ENCODE data around the gene C17orf107.

The C17orf107 gene

GRCh38 chr17:4872786-4873185, 26.6 kb upstream of the C17orf107 start:
- no peak for DNase-seq (ENCODE audit: low spot score)

GRCh38 chr17:4877089-4877488, 22.2 kb upstream of the C17orf107 start:
- DNase-seq (ENCODE audit: low spot score), result no peak

DNA sequence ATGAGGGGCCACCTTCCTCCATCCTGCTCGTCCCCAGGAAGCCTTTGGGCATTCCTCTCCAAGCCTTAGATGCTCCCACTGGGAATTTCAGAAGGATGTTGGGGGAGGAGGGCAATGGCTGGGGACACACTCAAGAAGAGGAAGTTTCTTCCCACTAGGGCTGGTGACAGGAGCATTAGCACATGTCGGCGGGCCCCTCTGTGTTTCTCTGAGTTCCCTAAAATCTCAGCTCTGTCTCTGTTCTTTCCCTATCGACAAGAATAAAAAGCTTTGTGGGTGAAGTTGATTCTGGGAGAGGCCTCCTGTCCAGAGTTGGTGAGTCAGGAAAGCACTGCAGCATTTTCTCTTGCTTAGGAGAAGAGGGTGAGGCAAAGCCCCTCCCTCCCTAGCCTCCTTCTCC, 19.7 kb upstream of the C17orf107 start:
- no peak for DNase-seq (ENCODE audit: low spot score)

- no peak for DNase-seq (ENCODE audit: low spot score)
Observed at GRCh38 chr17:4880857-4881256, 18.5 kb upstream of the C17orf107 start.

- peak; percentile 67 for DNase-seq (ENCODE audit: low spot score)
Observed at GRCh38 chr17:4881761-4882555, 17.4 kb upstream of the C17orf107 start.

GRCh38 chr17:4884489-4884888, 14.8 kb upstream of the C17orf107 start:
- no peak for DNase-seq (ENCODE audit: low spot score)

DNA sequence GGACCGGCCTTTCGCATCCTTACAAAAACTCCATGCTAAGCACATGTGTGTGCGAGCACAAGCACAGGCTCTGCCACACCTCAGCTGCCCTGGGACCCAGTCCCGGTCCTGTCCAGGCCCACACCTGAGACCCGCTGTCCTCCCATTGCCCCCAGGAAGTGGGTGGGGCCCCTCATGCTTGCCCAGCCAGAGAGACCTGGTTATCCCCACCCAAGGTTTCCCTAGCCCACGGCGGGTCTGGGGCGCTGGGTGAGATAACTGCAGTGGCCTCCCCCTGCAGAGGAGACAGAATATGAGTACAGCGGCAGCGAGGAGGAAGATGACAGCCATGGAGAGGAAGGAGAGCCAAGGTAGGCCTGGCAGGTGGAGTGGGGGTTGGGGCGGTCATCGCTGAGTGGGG, 12.5 kb upstream of the C17orf107 start:
- DNase-seq (ENCODE audit: low spot score), result no peak

GRCh38 chr17:4887581-4887980, 11.8 kb upstream of the C17orf107 start:
- DNase-seq (ENCODE audit: low spot score), result no peak

GRCh38 chr17:4891411-4892410, 7.6 kb upstream of the C17orf107 start:
- DNase-seq (ENCODE audit: low spot score), result no peak

DNA sequence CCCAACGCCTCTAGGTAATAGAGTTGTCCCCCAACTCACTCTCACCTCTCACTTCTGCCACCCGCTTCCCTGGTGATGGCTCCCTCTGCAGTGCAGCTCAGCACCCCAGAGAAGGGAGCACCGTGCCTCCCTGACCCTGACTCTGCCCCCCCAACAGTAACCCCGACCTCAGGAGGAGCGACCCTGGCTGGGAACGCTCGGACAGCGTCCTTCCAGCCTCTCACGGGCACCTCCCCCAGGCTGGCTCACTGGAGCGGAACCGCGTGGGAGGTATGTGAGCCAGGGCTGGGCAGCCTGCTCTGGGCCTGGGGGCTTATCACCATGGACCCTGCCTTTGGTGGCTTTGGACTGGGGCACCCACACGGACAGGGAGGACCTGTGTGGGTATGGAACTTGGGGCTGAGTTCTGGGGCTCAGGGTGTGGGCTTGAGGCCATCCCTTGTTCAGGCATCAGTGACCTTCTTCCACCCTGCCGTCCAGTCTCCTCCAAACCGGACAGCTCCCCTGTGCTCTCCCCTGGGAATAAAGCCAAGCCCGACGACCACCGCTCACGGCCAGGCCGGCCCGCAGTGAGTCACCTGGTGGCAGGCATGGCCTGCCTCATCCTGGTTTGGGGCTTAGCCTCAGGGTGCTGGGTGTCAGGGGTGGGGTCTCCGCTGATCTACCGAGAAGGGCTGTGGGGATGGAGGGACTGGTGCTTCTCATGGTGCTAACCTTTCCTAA, 6.7 kb upstream of the C17orf107 start:
- DNase-seq (ENCODE audit: low spot score), result no peak

GRCh38 chr17:4893272-4893671, 6.1 kb upstream of the C17orf107 start:
- no peak for DNase-seq (ENCODE audit: low spot score)

GRCh38 chr17:4893721-4894560, 5.4 kb upstream of the C17orf107 start:
- no peak for DNase-seq (ENCODE audit: low spot score)

GRCh38 chr17:4895121-4895520, 4.2 kb upstream of the C17orf107 start:
- DNase-seq (ENCODE audit: low spot score), result no peak

DNA sequence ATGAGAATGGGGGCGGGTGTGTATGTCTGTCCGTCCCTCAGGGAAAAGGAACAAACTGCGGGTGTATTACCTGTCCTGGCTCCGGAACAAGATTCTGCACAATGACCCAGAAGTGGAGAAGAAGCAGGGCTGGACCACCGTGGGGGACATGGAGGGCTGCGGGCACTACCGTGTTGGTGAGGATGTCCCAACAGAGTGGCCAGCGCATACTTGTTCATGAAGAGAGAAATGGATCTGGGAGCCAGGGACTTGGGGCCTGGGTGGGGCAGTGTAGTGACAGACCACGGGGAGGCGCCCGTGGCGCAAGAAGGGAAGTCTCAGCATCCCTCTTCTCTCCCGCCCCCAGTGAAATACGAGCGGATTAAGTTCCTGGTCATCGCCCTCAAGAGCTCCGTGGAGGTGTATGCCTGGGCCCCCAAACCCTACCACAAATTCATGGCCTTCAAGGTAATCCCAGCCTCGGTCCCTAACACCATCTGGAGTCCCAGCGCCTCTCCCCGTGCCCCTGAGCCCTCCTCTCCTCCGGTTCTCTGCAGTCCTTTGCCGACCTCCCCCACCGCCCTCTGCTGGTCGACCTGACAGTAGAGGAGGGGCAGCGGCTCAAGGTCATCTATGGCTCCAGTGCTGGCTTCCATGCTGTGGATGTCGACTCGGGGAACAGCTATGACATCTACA, 3.5 kb upstream of the C17orf107 start:
- no peak for DNase-seq (ENCODE audit: low spot score)

DNA sequence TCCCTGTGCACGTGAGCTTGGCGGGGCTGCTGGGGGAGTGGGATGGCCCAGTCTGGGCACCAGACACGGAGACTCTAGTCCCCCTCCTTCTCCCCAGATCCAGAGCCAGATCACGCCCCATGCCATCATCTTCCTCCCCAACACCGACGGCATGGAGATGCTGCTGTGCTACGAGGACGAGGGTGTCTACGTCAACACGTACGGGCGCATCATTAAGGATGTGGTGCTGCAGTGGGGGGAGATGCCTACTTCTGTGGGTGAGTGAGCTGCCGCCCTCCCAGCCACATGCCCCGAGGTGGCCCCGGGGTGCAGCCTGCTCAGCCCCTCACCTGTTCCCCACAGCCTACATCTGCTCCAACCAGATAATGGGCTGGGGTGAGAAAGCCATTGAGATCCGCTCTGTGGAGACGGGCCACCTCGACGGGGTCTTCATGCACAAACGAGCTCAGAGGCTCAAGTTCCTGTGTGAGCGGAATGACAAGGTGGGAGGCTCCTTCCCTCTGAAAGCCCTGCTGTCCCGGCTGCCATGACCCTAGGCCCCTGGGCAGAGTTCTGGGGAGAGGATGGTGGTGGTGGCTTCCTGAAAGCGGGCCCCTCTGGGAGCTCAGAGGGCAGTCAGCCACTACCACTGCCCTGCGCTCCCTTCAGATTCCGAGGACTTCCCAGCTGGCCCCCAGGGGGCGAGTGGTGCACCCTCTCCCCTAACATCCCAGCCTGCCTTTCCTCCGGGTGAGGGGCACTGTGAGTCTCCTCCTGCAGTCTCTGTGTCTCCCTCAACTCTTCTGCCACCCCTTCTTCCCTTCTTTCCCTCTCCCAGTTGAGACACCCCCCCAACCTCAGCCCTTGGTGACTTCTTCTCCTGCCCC, 2.8 kb upstream of the C17orf107 start:
- DNase-seq (ENCODE audit: low spot score), result no peak

GRCh38 chr17:4897198-4897687, 2.1 kb upstream of the C17orf107 start:
- DNase-seq (ENCODE audit: low spot score), result no peak

DNA sequence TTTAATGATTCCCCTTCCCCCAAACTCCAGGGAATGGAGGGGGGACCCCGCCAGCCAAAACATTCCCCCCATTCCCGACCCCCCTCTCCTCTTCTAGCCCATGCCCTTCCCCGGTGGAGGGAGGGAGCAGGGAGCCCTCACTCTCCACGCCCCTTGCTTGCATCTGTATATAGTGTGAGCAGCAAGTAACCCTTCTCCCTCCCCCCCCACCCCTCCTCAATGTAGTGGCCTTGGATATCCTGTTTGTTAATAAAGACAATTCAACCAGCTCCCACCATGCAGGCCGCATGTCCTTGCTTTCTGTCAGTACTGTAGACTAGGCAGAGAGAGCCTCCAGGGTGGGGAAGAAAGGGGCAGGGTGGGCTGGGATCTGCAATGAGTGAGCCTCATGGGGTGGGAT, 1.6 kb upstream of the C17orf107 start:
- DNase-seq (ENCODE audit: low spot score), result no peak

DNA sequence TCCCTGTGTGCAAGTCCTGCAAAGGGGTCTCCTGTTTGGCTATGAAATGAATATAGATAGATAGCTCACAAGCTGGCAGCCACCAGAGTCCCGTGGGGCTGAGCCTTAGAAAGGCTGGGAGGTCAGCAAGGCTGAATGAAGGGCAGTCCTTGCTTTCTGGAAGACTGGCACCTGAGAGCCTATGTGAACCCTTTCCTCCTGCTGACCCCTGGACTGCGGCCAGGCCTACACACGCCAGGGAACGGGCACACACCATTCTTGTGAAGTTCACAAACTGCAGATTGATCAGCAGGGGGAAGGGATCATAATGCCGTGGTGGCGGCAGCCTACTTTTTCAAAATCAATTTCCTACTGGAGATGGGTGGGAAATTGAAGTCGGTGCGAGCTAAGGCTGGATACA, 985 bp upstream of the C17orf107 start:
- DNase-seq (ENCODE audit: low spot score), result no peak

GRCh38 chr17:4898927-4899326, 409 bp upstream of the C17orf107 start:
- no peak for DNase-seq (ENCODE audit: low spot score)

Data from kidney tubule cell (primary cell).